Astrocyte of the hippocampus (primary cell): ENCODE results near the gene TMEM33.
A peak's percentile ranks its signal among the peaks of the same experiment; 100 is the strongest.

Experiments used
- DNase-seq: peaks from one replicate; pipeline ENCODE4 v3.0.0; 2011; ENCODE audit warnings: low read depth, low spot score

Gene TMEM33

GRCh38 chr4:41939016-41939626 is 3.9 kb downstream of the TMEM33 start:
- DNase-seq: no peak

- no peak for DNase-seq
Observed at GRCh38 chr4:41940834-41941233, 5.6 kb downstream of the TMEM33 start.

GRCh38 chr4:41943506-41943905 is 8.3 kb downstream of the TMEM33 start:
- DNase-seq: no peak

- DNase-seq: no peak
Observed at GRCh38 chr4:41944089-41944488, 8.9 kb downstream of the TMEM33 start.

GRCh38 chr4:41949531-41949930 is 14.3 kb downstream of the TMEM33 start:
- DNase-seq: no peak

GRCh38 chr4:41957634-41958033 is 22.4 kb downstream of the TMEM33 start:
- peak; percentile 15 for DNase-seq

- DNase-seq: peak; percentile 13
Observed at GRCh38 chr4:41963105-41963504, 27.9 kb downstream of the TMEM33 start.

GRCh38 chr4:41964401-41964800 is 29.2 kb downstream of the TMEM33 start:
- DNase-seq: no peak

- no peak for DNase-seq
Observed at GRCh38 chr4:41967392-41967791, 32.2 kb downstream of the TMEM33 start.

- no peak for DNase-seq
Observed at GRCh38 chr4:41969671-41970070, 34.4 kb downstream of the TMEM33 start.

GRCh38 chr4:41975341-41975740 is 40.1 kb downstream of the TMEM33 start:
- no peak for DNase-seq

- DNase-seq: no peak
Observed at GRCh38 chr4:41976775-41977516, 41.7 kb downstream of the TMEM33 start.

GRCh38 chr4:41977709-41978108 is 42.5 kb downstream of the TMEM33 start:
- peak; percentile 30 for DNase-seq

- no peak for DNase-seq
Observed at GRCh38 chr4:41981456-41981855, 46.2 kb downstream of the TMEM33 start, which contains the start of gene DCAF4L1. Gene DCAF4L1, plus strand, starts transcription at chr4:41981756. Its CDS starts 37 bp downstream, at chr4:41981793.

- no peak for DNase-seq
Observed at GRCh38 chr4:41982716-41983115, 47.5 kb downstream of the TMEM33 start.

GRCh38 chr4:41985151-41985550 is 49.9 kb downstream of the TMEM33 start:
- no peak for DNase-seq

- DNase-seq: no peak
Observed at GRCh38 chr4:41989994-41990364, 54.8 kb downstream of the TMEM33 start.

GRCh38 chr4:41990365-41991111 is 55.3 kb downstream of the TMEM33 start, which contains the start of gene SLC30A9:
Gene SLC30A9, plus strand, starts transcription at chr4:41990530. Its CDS starts 122 bp downstream, at chr4:41990652.
- DNase-seq: peak; percentile 97

- peak; percentile 19 for DNase-seq
Observed at GRCh38 chr4:41991916-41992767, 56.9 kb downstream of the TMEM33 start.

GRCh38 chr4:41992967-41993857 is 58.0 kb downstream of the TMEM33 start:
- no peak for DNase-seq
